Nephron progenitor cell (in vitro differentiated cells): ENCODE measurements around the gene DPH7.

Experiments used
- DNase-seq: peaks from one replicate; pipeline ENCODE4 v3.0.0; 2021
- H3K27ac Mint-ChIP-seq: 2 replicates; pipeline ENCODE4 v1.8.0; 2021; ENCODE audit warnings: mild to moderate bottlenecking, moderate library complexity, mixed read lengths
- H3K27me3 Mint-ChIP-seq: 2 replicates; pipeline ENCODE4 v1.8.0; 2021; ENCODE audit warnings: mild to moderate bottlenecking, low read depth, mixed read lengths; ENCODE audit not compliant: poor library complexity
- H3K36me3 Mint-ChIP-seq: 2 replicates; pipeline ENCODE4 v1.8.0; 2021; ENCODE audit warnings: low read depth, mixed read lengths
- H3K4me1 Mint-ChIP-seq: 2 replicates; pipeline ENCODE4 v1.8.0; 2021; ENCODE audit warnings: mixed read lengths
- H3K4me3 Mint-ChIP-seq: 2 replicates; pipeline ENCODE4 v1.8.0; 2021; ENCODE audit warnings: mild to moderate bottlenecking, moderate library complexity, mixed read lengths
- H3K9me3 Mint-ChIP-seq: 2 replicates; pipeline ENCODE4 v1.8.0; 2021; ENCODE audit warnings: mild to moderate bottlenecking, moderate library complexity, mixed read lengths
- CTCF ChIP-seq: fragments of 200-600 bp; sonication (generic); IDR thresholded peaks from 2 replicates; pipeline ENCODE4 v1.5.0; 2021; ENCODE audit warnings: antibody characterized with exemption

The DPH7 gene

GRCh38 chr9:137547687-137548543 lies 30.8 kb downstream of the DPH7 start:
- DNase-seq = no peak
- peak overlapping the region; percentile 8 for H3K4me3 Mint-ChIP-seq
- peaks cover 26% of the 10 kb centered on the region for H3K9me3 Mint-ChIP-seq
- peaks cover 4% of the 10 kb centered on the region for H3K27me3 Mint-ChIP-seq
- peaks cover 32% of the 10 kb centered on the region for H3K4me1 Mint-ChIP-seq
- peaks cover 21% of the 10 kb centered on the region for H3K36me3 Mint-ChIP-seq
- no peak overlapping the region for H3K27ac Mint-ChIP-seq
- TF ChIP-seq CTCF = no peak

GRCh38 chr9:137545123-137545522 lies 33.6 kb downstream of the DPH7 start:
- TF ChIP-seq CTCF = no peak
- Mint-ChIP-seq H3K9me3 (peaks cover 26% of the 10 kb centered on the region), H3K4me1 (peaks cover 41% of the 10 kb centered on the region), H3K27me3 (peaks cover 9% of the 10 kb centered on the region), H3K27ac (no peak overlapping the region), H3K36me3 (peaks cover 17% of the 10 kb centered on the region), H3K4me3 (no peak overlapping the region)
- DNase-seq = no peak

- Mint-ChIP-seq H3K9me3 (peaks cover 26% of the 10 kb centered on the region), H3K36me3 (peaks cover 17% of the 10 kb centered on the region), H3K27me3 (peaks cover 9% of the 10 kb centered on the region), H3K4me1 (peaks cover 35% of the 10 kb centered on the region), H3K27ac (peak overlapping the region; percentile 48), H3K4me3 (no peak overlapping the region)
- TF ChIP-seq CTCF = no peak
- DNase-seq = no peak
Observed at GRCh38 chr9:137544176-137544760, 34.5 kb downstream of the DPH7 start.

GRCh38 chr9:137543237-137543963 lies 35.3 kb downstream of the DPH7 start:
- H3K36me3 Mint-ChIP-seq = peaks cover 17% of the 10 kb centered on the region
- peaks cover 6% of the 10 kb centered on the region for H3K27me3 Mint-ChIP-seq
- H3K27ac Mint-ChIP-seq = no peak overlapping the region
- peaks cover 26% of the 10 kb centered on the region for H3K9me3 Mint-ChIP-seq
- no peak overlapping the region for H3K4me3 Mint-ChIP-seq
- DNase-seq = no peak
- H3K4me1 Mint-ChIP-seq = peaks cover 30% of the 10 kb centered on the region
- no peak for TF ChIP-seq CTCF

GRCh38 chr9:137542486-137542885 lies 36.2 kb downstream of the DPH7 start:
- Mint-ChIP-seq H3K36me3 (peaks cover 21% of the 10 kb centered on the region), H3K9me3 (peaks cover 23% of the 10 kb centered on the region), H3K27ac (no peak overlapping the region), H3K4me1 (peaks cover 26% of the 10 kb centered on the region), H3K4me3 (no peak overlapping the region), H3K27me3 (peaks cover 6% of the 10 kb centered on the region)
- no peak for DNase-seq
- no peak for TF ChIP-seq CTCF
